Activated CD4-positive, alpha-beta T cell treated with anti-CD3 and anti-CD28 coated beads, Interleukin-2, amount 10 ng/mL, durations not matched to agents 24 days and 14 days (primary cell): ENCODE measurements around the gene GABPB2. TPM values are rescaled to one million over a fixed set of nuclear protein-coding genes. Genes with fewer than 3 reads are reported as not detected.

Experiments
- DNase-seq: peaks from one replicate; pipeline ENCODE4 v3.0.0; 2022
- H3K27ac Mint-ChIP-seq: one replicate; pipeline ENCODE4 v1.8.0; 2022; ENCODE audit warnings: mild to moderate bottlenecking, mixed read lengths
- H3K27me3 Mint-ChIP-seq: one replicate; pipeline ENCODE4 v1.8.0; 2022; ENCODE audit warnings: mixed read lengths
- H3K36me3 Mint-ChIP-seq: one replicate; pipeline ENCODE4 v1.8.0; 2022; ENCODE audit warnings: low read depth, mild to moderate bottlenecking, mixed read lengths
- H3K4me1 Mint-ChIP-seq: one replicate; pipeline ENCODE4 v1.8.0; 2021; ENCODE audit warnings: mixed read lengths
- H3K4me3 Mint-ChIP-seq: one replicate; pipeline ENCODE4 v1.8.0; 2022; ENCODE audit warnings: mild to moderate bottlenecking, moderate library complexity, mixed read lengths
- H3K9me3 Mint-ChIP-seq: one replicate; pipeline ENCODE4 v1.8.0; 2021; ENCODE audit warnings: mixed read lengths
- intact Hi-C: fragments of 100-400 bp; cut with micrococcal nuclease; formaldehyde crosslinking; loops from one replicate; pipeline ENCODE4 v1.15.1; 2023
- total RNA-seq: library from RNA; stranded (reverse); gene quantifications from 2 replicates; pipeline ENCODE4 v1.2.3, GENCODE V29; 2022

The GABPB2 gene
- total RNA-seq, 1 donor from 2014 or later = 19.4 TPM

- no peaks in the 10 kb centered on the region for H3K9me3 Mint-ChIP-seq
- DNase-seq = no peak
- H3K4me1 Mint-ChIP-seq = peaks cover 39% of the 10 kb centered on the region
- peak overlapping the region; percentile 91 for H3K27ac Mint-ChIP-seq
- intact Hi-C loops = loop anchor here (1.0 kb wide), 2 partner anchors 24 to 34 kb away; partner anchors contain the start of gene VPS72
- H3K27me3 Mint-ChIP-seq = no peaks in the 10 kb centered on the region
- H3K36me3 Mint-ChIP-seq = peaks cover 63% of the 10 kb centered on the region
- peak overlapping the region; percentile 97 for H3K4me3 Mint-ChIP-seq
These were observed 96.0 kb downstream of the GABPB2 start for GRCh38 chr1:151166505-151166956.

GRCh38 chr1:151167116-151167515, 96.6 kb downstream of the GABPB2 start:
- no peaks in the 10 kb centered on the region for H3K27me3 Mint-ChIP-seq
- peaks cover 35% of the 10 kb centered on the region for H3K4me1 Mint-ChIP-seq

GRCh38 chr1:151171190-151171589, 100.6 kb downstream of the GABPB2 start:
- no peak for DNase-seq
- H3K27ac Mint-ChIP-seq = no peak overlapping the region

More at GRCh38 chr1:151167116-151167515, 96.6 kb downstream of the GABPB2 start:
- intact Hi-C loops = no loop called here
- Mint-ChIP-seq H3K9me3 (no peaks in the 10 kb centered on the region), H3K27ac (peak overlapping the region; percentile 91), H3K36me3 (peaks cover 61% of the 10 kb centered on the region), H3K4me3 (peak overlapping the region; percentile 97)
- DNase-seq = peak; percentile 59

More at GRCh38 chr1:151171190-151171589, 100.6 kb downstream of the GABPB2 start:
- Mint-ChIP-seq H3K36me3 (peaks cover 53% of the 10 kb centered on the region), H3K27me3 (no peaks in the 10 kb centered on the region), H3K4me1 (peaks cover 14% of the 10 kb centered on the region), H3K4me3 (no peak overlapping the region), H3K9me3 (no peaks in the 10 kb centered on the region)
- intact Hi-C loops = no loop called here

Other genes starting within 250 kb of the GABPB2 start
- gene ARNT, start 194.2 kb upstream of the GABPB2 start, total RNA-seq = 30.3 and 33.6 TPM in 2 replicates
- gene CTXND2, start 183.6 kb upstream of the GABPB2 start, total RNA-seq = not detected in 2 replicates
- 56.2 and 62.3 TPM in 2 replicates for gene SETDB1, start 144.4 kb upstream of the GABPB2 start, total RNA-seq
- gene CERS2, start 95.9 kb upstream of the GABPB2 start, total RNA-seq = 195 TPM in 2 replicates
- gene ANXA9, start 88.5 kb upstream of the GABPB2 start, total RNA-seq = 0.12 TPM in 1 of 2 replicates, not detected in the other
- 11.5 and 12.5 TPM in 2 replicates for gene MINDY1, start 63.9 kb upstream of the GABPB2 start, total RNA-seq
- gene PRUNE1, start 62.3 kb upstream of the GABPB2 start, total RNA-seq = 13.3 and 15.2 TPM in 2 replicates
- gene BNIPL, start 34.2 kb upstream of the GABPB2 start, total RNA-seq = 0.85 and 1.8 TPM in 2 replicates
- 1.0 and 1.2 TPM in 2 replicates for gene C1orf56, start 23.0 kb upstream of the GABPB2 start, total RNA-seq
- 189 and 190 TPM in 2 replicates for gene CDC42SE1, start 11.1 kb upstream of the GABPB2 start, total RNA-seq
- gene MLLT11, start 10.4 kb upstream of the GABPB2 start, total RNA-seq = 2.9 and 3.0 TPM in 2 replicates
- 2.3 and 2.5 TPM in 2 replicates for gene SEMA6C, start 75.9 kb downstream of the GABPB2 start, total RNA-seq
- 29.4 and 32.5 TPM in 2 replicates for gene TNFAIP8L2, start 85.9 kb downstream of the GABPB2 start, total RNA-seq
- gene LYSMD1, start 95.1 kb downstream of the GABPB2 start, total RNA-seq = 4.7 and 5.2 TPM in 2 replicates
- 96.7 and 100 TPM in 2 replicates for gene SCNM1, start 95.4 kb downstream of the GABPB2 start, total RNA-seq
- 1.3 and 1.8 TPM in 2 replicates for gene TMOD4, start 105.2 kb downstream of the GABPB2 start, total RNA-seq
- gene VPS72, start 119.4 kb downstream of the GABPB2 start, total RNA-seq = 86.7 and 92.3 TPM in 2 replicates
- gene PIP5K1A, start 127.8 kb downstream of the GABPB2 start, total RNA-seq = 97.7 and 98.7 TPM in 2 replicates
- gene PSMD4, start 184.0 kb downstream of the GABPB2 start, total RNA-seq = 288 and 304 TPM in 2 replicates
- 25.4 and 26.8 TPM in 2 replicates for gene ZNF687, start 211.5 kb downstream of the GABPB2 start, total RNA-seq